Measurements from ENCODE around the gene ANGPTL7. TPM values are rescaled to one million over a fixed set of nuclear protein-coding genes. Genes with fewer than 3 reads are reported as not detected.

Gene ANGPTL7
- total RNA-seq, 4 donors from 2014 or later, result 0.55 to 1.00 (median 0.79) TPM; not detected in 1

- Histone ChIP-seq H3K4me3 (no peak overlapping the region), H3K27me3 (no peaks in the 10 kb centered on the region), H3K4me1 (no peaks in the 10 kb centered on the region), H3K36me3 (peaks cover 0 to 8% (median 2%) of the 10 kb centered on the region in 4 donors), H3K27ac (no peak overlapping the region), H3K9me3 (no peaks in the 10 kb centered on the region)
- whole genome bisulfite sequencing, 2 donors (ENCODE audit: low coverage in 1 of 2), result 86 to 100% methylated on average over 1 to 2 of the region's 2 CpGs
- DNase-seq, result no peak
- intact Hi-C loops (cut with DNase I; ENCODE audit: low total_unique reads), result no loop called here
- in situ Hi-C loops (cut with MboI; ENCODE audit: low pct_ligation_motif_present in 1 of 4, low pct_unique_long_range_greater_than_20kb in 1 of 4, low sequenced_read_pairs in 3 of 4), result no loop called here
- TF ChIP-seq EP300 (IDR thresholded peaks at IDR 0.05; ENCODE audit: low read depth) (no peak), POLR2A (IDR thresholded peaks at IDR 0.05) (no peak), POLR2AphosphoS5 (IDR thresholded peaks at IDR 0.05) (no peak), CTCF (IDR thresholded peaks at IDR 0.05) (no peak)
Observed at GRCh38 chr1:11187931-11188330, 1.2 kb upstream of the ANGPTL7 start.

GRCh38 chr1:11188381-11188780 lies 774 bp upstream of the ANGPTL7 start:
- Histone ChIP-seq H3K9me3 (no peaks in the 10 kb centered on the region), H3K36me3 (peaks cover 0 to 8% (median 2%) of the 10 kb centered on the region in 4 donors), H3K4me3 (no peak overlapping the region), H3K27me3 (no peaks in the 10 kb centered on the region), H3K4me1 (no peaks in the 10 kb centered on the region), H3K27ac (no peak overlapping the region)
- 60 to 71% methylated on average over 1 of the region's 1 CpG for WGBS, 2 donors (ENCODE audit: low coverage in 1 of 2)
- TF ChIP-seq CTCF (IDR thresholded peaks at IDR 0.05) (no peak), POLR2AphosphoS5 (IDR thresholded peaks at IDR 0.05) (no peak), EP300 (IDR thresholded peaks at IDR 0.05; ENCODE audit: low read depth) (no peak), POLR2A (IDR thresholded peaks at IDR 0.05) (no peak)
- intact Hi-C loops (cut with DNase I; ENCODE audit: low total_unique reads) (no loop called here), in situ Hi-C loops (cut with MboI; ENCODE audit: low pct_ligation_motif_present in 1 of 4, low pct_unique_long_range_greater_than_20kb in 1 of 4, low sequenced_read_pairs in 3 of 4) (no loop called here)
- no peak for DNase-seq

- intact Hi-C loops (cut with DNase I; ENCODE audit: low total_unique reads), result no loop called here
- no peak overlapping the region for H3K4me3 ChIP-seq
Observed at GRCh38 chr1:11193376-11193775, 4.2 kb downstream of the ANGPTL7 start.

GRCh38 chr1:11194407-11195176 lies 5.4 kb downstream of the ANGPTL7 start:
- peaks cover 0 to 29% (median 14%) of the 10 kb centered on the region in 4 donors for H3K36me3 ChIP-seq
- TF ChIP-seq POLR2A (IDR thresholded peaks at IDR 0.05), result no peak
- in situ Hi-C loops (cut with MboI; ENCODE audit: low pct_ligation_motif_present in 1 of 4, low pct_unique_long_range_greater_than_20kb in 1 of 4, low sequenced_read_pairs in 3 of 4), result no loop called here

More at GRCh38 chr1:11193376-11193775, 4.2 kb downstream of the ANGPTL7 start:
- DNase-seq, result no peak
- WGBS, 2 donors (ENCODE audit: low coverage in 1 of 2), result 98% methylated on average over 11 of the region's 11 CpGs; no CpG with 5 or more reads in 1 of the 2 donors
- Histone ChIP-seq H3K4me1 (no peaks in the 10 kb centered on the region), H3K9me3 (no peaks in the 10 kb centered on the region), H3K27me3 (no peaks in the 10 kb centered on the region), H3K27ac (no peak overlapping the region), H3K36me3 (peaks cover 0 to 20% (median 8%) of the 10 kb centered on the region in 4 donors)
- in situ Hi-C loops (cut with MboI; ENCODE audit: low pct_ligation_motif_present in 1 of 4, low pct_unique_long_range_greater_than_20kb in 1 of 4, low sequenced_read_pairs in 3 of 4), result no loop called here
- no peak for TF ChIP-seq POLR2A (IDR thresholded peaks at IDR 0.05)
- no peak for TF ChIP-seq EP300 (IDR thresholded peaks at IDR 0.05; ENCODE audit: low read depth)
- no peak for TF ChIP-seq POLR2AphosphoS5 (IDR thresholded peaks at IDR 0.05)
- no peak for TF ChIP-seq CTCF (IDR thresholded peaks at IDR 0.05)

More at GRCh38 chr1:11194407-11195176, 5.4 kb downstream of the ANGPTL7 start:
- no peak overlapping the region for H3K27ac ChIP-seq
- intact Hi-C loops (cut with DNase I; ENCODE audit: low total_unique reads), result no loop called here
- no peak for DNase-seq
- no peak overlapping the region for H3K4me3 ChIP-seq
- H3K4me1 ChIP-seq, result no peaks in the 10 kb centered on the region
- no peaks in the 10 kb centered on the region for H3K9me3 ChIP-seq
- no peaks in the 10 kb centered on the region for H3K27me3 ChIP-seq
- WGBS, 2 donors (ENCODE audit: low coverage in 1 of 2), result 92 to 96% methylated on average over 4 to 14 of the region's 14 CpGs

Data from transverse colon (tissue), 4 donors.